ENCODE measurements around the gene GSS. TPM values are rescaled to one million over a fixed set of nuclear protein-coding genes. Genes with fewer than 3 reads are reported as not detected.

GSS gene
- total and polyA plus RNA-seq, 4 donors: 32.6 to 52.7 (median 47.9) TPM

GRCh38 chr20:34886122-34886521 is 69.5 kb downstream of the GSS start:
- no peaks in the 10 kb centered on the region for H3K27me3 ChIP-seq (ENCODE audit: control insufficient read depth in 3 of 3, insufficient read depth in 3 of 3, low read length in 2 of 3)
- peaks cover 0 to 12% (median 0%) of the 10 kb centered on the region in 5 donors for H3K4me1 ChIP-seq (ENCODE audit: control insufficient read depth in 5 of 5, insufficient read depth in 5 of 5, low read length in 5 of 5)
- TF ChIP-seq, protein P1, sequence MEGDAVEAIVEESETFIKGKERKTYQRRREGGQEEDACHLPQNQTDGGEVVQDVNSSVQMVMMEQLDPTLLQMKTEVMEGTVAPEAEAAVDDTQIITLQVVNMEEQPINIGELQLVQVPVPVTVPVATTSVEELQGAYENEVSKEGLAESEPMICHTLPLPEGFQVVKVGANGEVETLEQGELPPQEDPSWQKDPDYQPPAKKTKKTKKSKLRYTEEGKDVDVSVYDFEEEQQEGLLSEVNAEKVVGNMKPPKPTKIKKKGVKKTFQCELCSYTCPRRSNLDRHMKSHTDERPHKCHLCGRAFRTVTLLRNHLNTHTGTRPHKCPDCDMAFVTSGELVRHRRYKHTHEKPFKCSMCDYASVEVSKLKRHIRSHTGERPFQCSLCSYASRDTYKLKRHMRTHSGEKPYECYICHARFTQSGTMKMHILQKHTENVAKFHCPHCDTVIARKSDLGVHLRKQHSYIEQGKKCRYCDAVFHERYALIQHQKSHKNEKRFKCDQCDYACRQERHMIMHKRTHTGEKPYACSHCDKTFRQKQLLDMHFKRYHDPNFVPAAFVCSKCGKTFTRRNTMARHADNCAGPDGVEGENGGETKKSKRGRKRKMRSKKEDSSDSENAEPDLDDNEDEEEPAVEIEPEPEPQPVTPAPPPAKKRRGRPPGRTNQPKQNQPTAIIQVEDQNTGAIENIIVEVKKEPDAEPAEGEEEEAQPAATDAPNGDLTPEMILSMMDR (IDR thresholded peaks at IDR 0.05; ENCODE audit: control extremely low read depth, extremely low read depth): no peak
- WGBS, 2 donors: 82 to 90% methylated on average over 3 of the region's 3 CpGs
- no peak overlapping the region for H3K27ac ChIP-seq (ENCODE audit: low read depth in 1 of 2, low read length in 1 of 2)
- no peak overlapping the region for H3K4me3 ChIP-seq
- no peak for DNase-seq
- H3K9ac ChIP-seq (ENCODE audit: insufficient read depth in 1 of 2, low read length in 2 of 2): no peak overlapping the region
- no peak for ATAC-seq (ENCODE audit: insufficient read depth, low FRiP score)
- peaks cover 7 to 17% (median 11%) of the 10 kb centered on the region in 4 donors for H3K36me3 ChIP-seq (ENCODE audit: control insufficient read depth in 4 of 4, insufficient read depth in 4 of 4, low read length in 4 of 4)
- no peaks in the 10 kb centered on the region for H3K9me3 ChIP-seq (ENCODE audit: control insufficient read depth in 4 of 4, insufficient read depth in 3 of 4, low read length in 3 of 4)

GRCh38 chr20:34884260-34884659 is 71.3 kb downstream of the GSS start:
- H3K4me3 ChIP-seq: no peak overlapping the region
- H3K27me3 ChIP-seq (ENCODE audit: control insufficient read depth in 3 of 3, insufficient read depth in 3 of 3, low read length in 2 of 3): no peaks in the 10 kb centered on the region
- H3K9ac ChIP-seq (ENCODE audit: insufficient read depth in 1 of 2, low read length in 2 of 2): no peak overlapping the region
- H3K9me3 ChIP-seq (ENCODE audit: control insufficient read depth in 4 of 4, insufficient read depth in 3 of 4, low read length in 3 of 4): no peaks in the 10 kb centered on the region
- WGBS, 2 donors: 75 to 97% methylated on average over 1 of the region's 1 CpG
- peak overlapping the region in 1 of 2 donors; percentile 67 for H3K27ac ChIP-seq (ENCODE audit: low read depth in 1 of 2, low read length in 1 of 2)
- ATAC-seq (ENCODE audit: insufficient read depth, low FRiP score) (no peak), DNase-seq (no peak)
- peaks cover 0 to 5% (median 0%) of the 10 kb centered on the region in 5 donors for H3K4me1 ChIP-seq (ENCODE audit: control insufficient read depth in 5 of 5, insufficient read depth in 5 of 5, low read length in 5 of 5)
- TF ChIP-seq, protein P1 (IDR thresholded peaks at IDR 0.05; ENCODE audit: control extremely low read depth, extremely low read depth): no peak
- peaks cover 7 to 17% (median 11%) of the 10 kb centered on the region in 4 donors for H3K36me3 ChIP-seq (ENCODE audit: control insufficient read depth in 4 of 4, insufficient read depth in 4 of 4, low read length in 4 of 4)

DNA sequence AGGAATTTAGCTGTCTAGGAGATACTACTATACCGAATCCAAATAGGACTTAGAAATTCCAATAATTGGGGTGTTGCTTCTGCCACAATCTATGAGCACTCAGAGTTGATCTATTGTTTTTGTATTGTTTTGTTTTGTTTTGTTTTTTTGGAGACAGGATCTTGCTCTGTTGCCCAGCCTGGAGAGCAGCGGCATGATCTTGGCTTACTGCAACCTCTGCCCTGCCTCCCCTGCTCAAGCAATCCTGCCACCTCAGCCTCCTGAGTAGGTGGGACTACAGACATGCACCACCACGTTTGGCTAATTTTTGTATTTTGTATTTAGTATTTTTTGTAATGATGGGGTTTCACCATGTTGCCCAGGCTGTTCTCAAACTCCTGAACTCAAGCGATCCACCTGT is 71.8 kb downstream of the GSS start:
- no peak for ATAC-seq (ENCODE audit: insufficient read depth, low FRiP score)
- 86 to 91% methylated on average over 4 of the region's 4 CpGs for WGBS, 2 donors
- no peak overlapping the region for H3K4me3 ChIP-seq
- no peaks in the 10 kb centered on the region for H3K9me3 ChIP-seq (ENCODE audit: control insufficient read depth in 4 of 4, insufficient read depth in 3 of 4, low read length in 3 of 4)
- H3K4me1 ChIP-seq (ENCODE audit: control insufficient read depth in 5 of 5, insufficient read depth in 5 of 5, low read length in 5 of 5): peaks cover 0 to 5% (median 0%) of the 10 kb centered on the region in 5 donors
- no peak for DNase-seq
- TF ChIP-seq, protein P1 (IDR thresholded peaks at IDR 0.05; ENCODE audit: control extremely low read depth, extremely low read depth): no peak
- peaks cover 7 to 17% (median 11%) of the 10 kb centered on the region in 4 donors for H3K36me3 ChIP-seq (ENCODE audit: control insufficient read depth in 4 of 4, insufficient read depth in 4 of 4, low read length in 4 of 4)
- no peak overlapping the region for H3K9ac ChIP-seq (ENCODE audit: insufficient read depth in 1 of 2, low read length in 2 of 2)
- no peaks in the 10 kb centered on the region for H3K27me3 ChIP-seq (ENCODE audit: control insufficient read depth in 3 of 3, insufficient read depth in 3 of 3, low read length in 2 of 3)
- peak overlapping the region in 1 of 2 donors; percentile 67 for H3K27ac ChIP-seq (ENCODE audit: low read depth in 1 of 2, low read length in 1 of 2)

- H3K36me3 ChIP-seq (ENCODE audit: control insufficient read depth in 4 of 4, insufficient read depth in 4 of 4, low read length in 4 of 4): peaks cover 7 to 17% (median 9%) of the 10 kb centered on the region in 4 donors
- TF ChIP-seq, protein P1 (IDR thresholded peaks at IDR 0.05; ENCODE audit: control extremely low read depth, extremely low read depth): no peak
- no peak overlapping the region for H3K27ac ChIP-seq (ENCODE audit: low read depth in 1 of 2, low read length in 1 of 2)
- DNase-seq: peak in 1 of 3 donors; percentile 19
- no peak overlapping the region for H3K9ac ChIP-seq (ENCODE audit: insufficient read depth in 1 of 2, low read length in 2 of 2)
- no peaks in the 10 kb centered on the region for H3K9me3 ChIP-seq (ENCODE audit: control insufficient read depth in 4 of 4, insufficient read depth in 3 of 4, low read length in 3 of 4)
- peak; percentile 63 for ATAC-seq (ENCODE audit: insufficient read depth, low FRiP score)
- H3K4me1 ChIP-seq (ENCODE audit: control insufficient read depth in 5 of 5, insufficient read depth in 5 of 5, low read length in 5 of 5): peaks cover 0 to 5% (median 0%) of the 10 kb centered on the region in 5 donors
- H3K4me3 ChIP-seq: no peak overlapping the region
- H3K27me3 ChIP-seq (ENCODE audit: control insufficient read depth in 3 of 3, insufficient read depth in 3 of 3, low read length in 2 of 3): no peaks in the 10 kb centered on the region
Measured at GRCh38 chr20:34883087-34883688, 72.4 kb downstream of the GSS start.

All from lung (tissue), 12 donors.